Hypothalamus (tissue), 51 donors: ENCODE measurements around the gene DUSP16.
A peak's percentile ranks its signal among the peaks of the same experiment; 100 is the strongest.
"Not testable (repeated sequence)": the region's sequence is repeated elsewhere in the genome, so short reads cannot be mapped to it uniquely, and the experiment has no call there.

ENCODE experiments used
- DNase-seq, 51 donors: peaks; one replicate each; lab custom pipeline; 2025; lab: John Stamatoyannopoulos, UW

DUSP16 gene

DNA sequence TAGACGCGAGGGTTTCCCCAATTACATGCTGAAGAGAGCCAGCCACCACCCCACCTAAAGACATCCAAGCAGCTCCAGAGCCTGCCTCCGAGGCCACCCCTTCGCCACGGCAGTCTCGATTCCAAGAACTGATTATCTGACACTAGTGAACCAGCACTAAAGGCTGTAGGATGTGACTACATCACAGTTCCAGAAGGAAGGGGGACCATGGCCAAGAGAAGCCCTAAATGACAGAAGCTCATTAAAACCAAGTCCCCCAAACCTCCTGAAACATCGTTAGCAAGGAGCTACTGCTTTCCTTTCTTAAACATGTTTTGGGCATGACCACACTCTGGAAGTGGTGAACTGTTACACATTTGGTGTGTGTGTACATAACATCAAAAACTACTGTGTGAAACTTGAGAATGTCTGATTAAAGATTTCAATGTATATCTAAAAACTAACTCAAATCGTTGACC, 88.2 kb downstream of the DUSP16 start:
- DNase-seq: no peak

DNA sequence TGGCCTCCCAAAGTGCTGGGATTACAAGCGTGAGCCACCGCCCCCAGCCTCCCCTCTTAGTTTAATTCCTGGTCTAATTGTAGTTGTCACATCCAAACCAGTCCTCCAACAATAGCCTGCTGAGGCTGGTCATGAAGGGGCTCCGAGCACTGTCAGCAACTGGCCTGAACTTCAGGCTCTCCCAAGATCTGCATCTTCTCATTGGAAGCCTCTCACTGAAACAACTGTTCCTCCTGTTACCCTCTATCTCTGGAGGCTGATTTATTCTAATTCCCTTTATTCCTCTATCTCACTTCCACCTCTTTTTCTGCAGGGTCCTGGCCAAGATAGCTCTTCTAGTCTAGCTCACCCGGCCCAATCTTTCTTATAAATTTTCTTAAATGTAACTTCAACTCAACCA, 89.4 kb downstream of the DUSP16 start:
- DNase-seq: no peak

GRCh38 chr12:12471982-12472961, 90.4 kb downstream of the DUSP16 start:
- DNase-seq: not testable (repeated sequence)

DNA sequence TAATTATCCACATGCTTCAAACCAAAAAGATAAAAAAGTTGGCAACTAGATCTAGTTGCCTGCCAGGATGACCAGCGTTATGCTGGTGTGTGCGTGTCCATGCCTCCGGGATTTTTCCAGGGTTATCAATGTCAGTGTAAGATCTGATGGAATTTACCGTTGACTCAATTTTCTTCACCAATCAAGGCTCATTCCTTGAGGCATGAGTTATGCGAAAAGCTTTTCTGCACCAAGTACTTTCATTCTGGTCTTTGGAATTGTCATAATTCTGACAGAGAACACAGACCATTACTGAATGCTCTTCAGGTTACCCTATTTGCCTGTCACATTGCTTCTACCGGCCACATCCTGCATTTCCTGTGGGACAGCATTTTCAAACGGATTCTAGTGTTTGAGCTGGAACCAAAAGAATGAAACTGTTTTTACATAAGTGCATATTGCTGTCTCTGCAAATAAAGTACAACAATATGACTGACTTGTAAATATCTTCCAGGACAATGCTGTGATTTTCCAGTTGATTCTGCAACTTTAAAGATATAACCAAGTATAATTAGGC, 91.8 kb downstream of the DUSP16 start:
- DNase-seq: no peak

DNA sequence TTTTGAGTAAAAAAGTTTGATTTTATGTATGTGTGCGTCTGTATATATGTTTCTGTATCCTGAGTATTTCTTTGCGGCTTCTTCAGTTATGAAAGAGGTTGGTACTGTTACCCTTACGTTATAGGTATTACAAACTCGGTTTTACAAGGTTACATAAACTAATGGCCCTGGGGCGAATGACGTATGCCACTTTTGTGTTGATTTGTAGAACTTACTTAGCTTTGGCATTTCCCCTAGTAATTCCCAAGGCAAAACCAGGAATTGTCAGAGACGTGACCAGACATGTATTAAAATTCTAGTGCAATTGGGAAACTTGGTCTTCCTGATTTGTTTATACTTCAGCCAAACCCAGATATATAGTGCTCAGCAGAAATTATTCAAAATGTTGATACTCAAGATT, 93.3 kb downstream of the DUSP16 start:
- DNase-seq: no peak

GRCh38 chr12:12468575-12468974, 94.1 kb downstream of the DUSP16 start:
- no peak for DNase-seq

- peak in 29 of 51 donors; percentile 10 to 69 (median 37) for DNase-seq
Observed at GRCh38 chr12:12467688-12468261, 94.9 kb downstream of the DUSP16 start.

DNA sequence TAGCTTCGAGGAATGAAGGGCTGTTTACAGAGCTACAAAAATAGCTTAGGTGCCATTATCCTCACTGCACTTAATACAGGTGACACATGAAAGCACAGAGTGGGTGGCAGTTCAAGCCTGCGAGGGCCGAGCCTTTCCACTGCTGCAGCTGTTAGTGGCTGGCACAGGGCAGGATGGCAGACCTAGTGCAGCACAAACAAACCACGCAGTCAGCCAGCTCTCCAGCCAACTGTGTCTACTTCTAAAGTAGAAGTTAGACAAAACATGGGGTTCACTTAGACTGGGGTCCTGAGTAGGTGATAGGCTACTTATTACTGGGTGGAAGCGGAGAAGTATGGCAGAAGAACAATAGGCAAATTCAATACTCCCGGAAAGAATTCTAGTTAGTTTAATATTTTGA, 95.4 kb downstream of the DUSP16 start:
- peak in 11 of 51 donors; percentile 8 to 37 (median 25) for DNase-seq

GRCh38 chr12:12466157-12466556, 96.5 kb downstream of the DUSP16 start:
- DNase-seq: no peak

DNA sequence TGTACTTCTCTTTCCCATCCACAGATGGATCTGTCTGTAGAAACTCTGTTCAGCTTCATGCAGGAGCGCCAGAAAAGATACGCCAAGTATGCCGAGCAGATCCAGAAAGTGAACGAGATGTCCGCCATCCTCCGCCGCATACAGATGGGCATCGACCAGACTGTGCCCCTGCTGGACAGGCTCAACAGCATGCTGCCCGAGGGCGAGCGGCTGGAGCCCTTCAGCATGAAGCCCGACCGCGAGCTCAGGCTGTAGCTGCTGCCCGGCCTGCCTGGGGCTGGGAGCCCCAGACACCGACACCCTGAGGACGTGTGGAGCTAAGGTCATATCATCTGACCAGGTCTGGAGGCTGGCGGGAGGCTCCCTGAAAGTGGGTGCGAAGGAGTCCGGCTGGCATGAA, 97.1 kb downstream of the DUSP16 start:
- DNase-seq: no peak

DNA sequence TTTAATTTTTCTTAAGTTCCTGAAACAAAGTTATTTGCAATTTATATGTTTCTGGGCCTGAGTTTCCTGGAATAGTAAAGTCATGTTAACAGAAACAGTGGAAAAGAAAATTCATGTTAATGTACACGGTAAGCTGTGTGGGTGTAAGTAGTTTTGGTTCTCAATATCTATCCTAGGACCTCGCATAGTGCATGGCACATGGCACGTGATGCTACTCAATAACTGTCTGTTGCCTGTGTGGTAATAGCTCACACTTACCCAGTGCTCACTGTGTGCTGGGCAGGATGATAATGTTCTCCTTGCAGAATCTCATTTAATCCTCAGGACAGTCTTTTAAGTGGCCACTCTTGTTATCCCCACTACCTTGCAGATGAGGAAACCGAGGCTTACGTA, 100.7 kb downstream of the DUSP16 start:
- no peak for DNase-seq

DNA sequence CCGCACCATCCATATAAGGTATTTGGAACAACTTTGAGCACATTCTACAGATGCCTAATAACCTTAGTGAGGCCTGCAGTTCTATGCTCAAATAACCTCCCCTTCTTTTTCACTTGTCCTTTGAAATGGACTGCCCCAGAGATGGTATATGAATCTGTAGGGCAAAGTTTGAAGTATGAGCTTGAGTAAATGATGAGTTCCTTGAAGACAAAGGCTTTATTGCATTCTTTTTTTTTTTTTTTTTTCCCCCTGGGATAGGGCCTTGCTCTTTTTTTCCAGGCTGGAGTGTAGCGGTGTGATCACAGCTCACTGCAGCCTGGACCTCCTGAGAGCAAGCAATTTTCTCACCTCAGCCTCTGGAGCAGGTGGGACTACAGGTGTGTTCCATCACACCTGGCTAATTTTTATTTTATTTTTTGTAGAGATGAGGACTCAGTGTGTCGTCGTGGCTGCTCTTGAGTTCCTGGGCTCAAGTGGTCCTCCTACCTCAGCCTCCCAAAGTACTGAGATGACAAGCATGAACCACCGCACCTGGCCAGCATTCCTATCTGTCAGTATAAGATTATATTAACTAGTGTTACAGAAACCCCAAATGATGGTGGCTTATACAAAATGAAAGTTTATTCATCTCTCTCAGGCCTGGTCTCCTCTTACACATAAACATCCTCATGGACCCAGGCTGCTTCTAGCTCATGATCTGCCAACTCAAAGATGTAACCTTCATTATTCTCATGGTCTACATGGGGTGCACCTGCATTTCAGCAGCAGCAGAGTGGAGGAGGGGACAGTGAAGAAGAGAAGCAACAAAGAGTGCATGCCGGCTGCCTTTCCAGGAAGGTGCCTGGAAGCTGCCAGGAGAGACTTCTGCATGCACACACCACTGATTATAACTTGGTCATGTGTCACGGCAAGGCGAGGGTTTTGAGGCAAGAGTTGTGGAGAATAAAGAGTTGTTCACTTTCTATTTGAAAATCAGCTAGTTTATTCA, 101.4 kb downstream of the DUSP16 start:
- DNase-seq: no peak

GRCh38 chr12:12456637-12457036, 106.0 kb downstream of the DUSP16 start:
- no peak for DNase-seq

- DNase-seq: no peak
Observed at GRCh38 chr12:12454315-12454714, 108.3 kb downstream of the DUSP16 start.

- DNase-seq: no peak
Observed at GRCh38 chr12:12453635-12454034, 109.0 kb downstream of the DUSP16 start.

DNA sequence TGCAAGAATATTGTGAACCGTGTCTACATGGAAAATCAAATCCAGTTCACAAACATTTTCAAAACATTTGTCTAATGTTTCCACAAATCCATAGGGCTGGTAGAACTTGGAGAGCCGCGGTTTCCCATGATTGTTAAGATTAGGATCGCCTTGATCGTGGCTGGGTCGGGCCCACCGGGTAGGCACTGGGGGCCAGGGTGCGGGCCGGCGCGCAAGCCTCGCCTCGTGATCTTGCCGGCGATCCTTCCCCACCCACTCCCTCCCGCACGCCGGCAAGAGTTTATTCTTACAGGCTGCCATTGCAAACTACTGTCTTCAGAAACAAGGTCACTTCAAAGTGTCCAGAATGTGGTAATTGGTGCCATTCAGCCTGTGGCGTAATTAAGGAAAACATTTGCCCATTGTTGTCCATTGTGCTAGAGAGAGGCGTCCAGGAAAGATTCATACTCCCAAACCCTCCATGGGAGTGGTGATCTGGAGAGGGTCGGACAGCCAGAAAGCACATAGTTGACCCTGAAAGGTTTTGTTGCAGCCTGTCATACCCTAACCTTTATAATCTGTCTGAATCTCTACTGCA, 110.2 kb downstream of the DUSP16 start:
- DNase-seq: no peak

- no peak for DNase-seq
Observed at GRCh38 chr12:12451098-12451497, 111.6 kb downstream of the DUSP16 start.

DNA sequence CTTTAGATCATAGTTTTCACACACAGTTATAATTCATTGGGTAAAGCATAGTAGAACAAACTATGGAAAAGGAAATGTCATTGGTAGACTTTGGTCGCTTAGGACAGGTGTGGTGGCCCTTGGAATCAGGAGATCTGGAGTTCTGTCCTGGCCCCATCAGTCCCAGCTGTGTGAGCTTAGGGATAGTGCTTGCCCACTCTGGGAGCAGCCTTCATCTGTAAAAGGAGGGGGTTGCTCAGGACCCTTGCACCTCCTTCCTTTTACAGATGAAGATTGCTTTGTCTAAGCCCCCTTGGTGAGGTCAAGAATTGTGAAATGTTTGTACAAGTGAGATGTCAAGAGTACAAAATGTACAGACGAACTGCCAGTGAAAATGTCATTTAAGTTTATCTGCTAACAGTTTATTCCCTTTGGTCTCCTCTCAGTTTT, 112.6 kb downstream of the DUSP16 start:
- no peak for DNase-seq

- no peak for DNase-seq
Observed at GRCh38 chr12:12449533-12450025, 113.1 kb downstream of the DUSP16 start.

- DNase-seq: no peak
Observed at GRCh38 chr12:12447837-12448236, 114.8 kb downstream of the DUSP16 start.
